SU-DHL-6 (cell line): ENCODE measurements around the gene AGPAT3.

Experiments
- H2AFZ ChIP-seq: fragments of 200-600 bp; sonication (generic); 2 replicates; pipeline ENCODE4 v1.6.1; 2014; ENCODE audit warnings: low read depth, mild to moderate bottlenecking, moderate library complexity, mixed read lengths, antibody characterized with exemption, low read length; ENCODE audit not compliant: severe bottlenecking
- H3F3A ChIP-seq: fragments of 200-600 bp; shearing (Covaris generic); 2 replicates; pipeline ENCODE4 v1.6.0; 2016; ENCODE audit warnings: antibody characterized with exemption, mild to moderate bottlenecking; ENCODE audit not compliant: insufficient read depth
- H3K27ac ChIP-seq: fragments of 200-600 bp; sonication (generic); 2 replicates; pipeline ENCODE4 v1.5.1; 2016; ENCODE audit warnings: low read depth, mild to moderate bottlenecking, low read length, moderate library complexity, mixed read lengths
- H3K27me3 ChIP-seq: fragments of 200-600 bp; sonication (generic), shearing (Covaris generic); 2 replicates; pipeline ENCODE4 v1.6.0; 2014; ENCODE audit warnings: mild to moderate bottlenecking, low read length
- H3K36me3 ChIP-seq: fragments of 200-600 bp; sonication (generic); 2 replicates; pipeline ENCODE4 v1.6.1; 2014; ENCODE audit warnings: mild to moderate bottlenecking, low read length, mixed read lengths
- H3K4me2 ChIP-seq: fragments of 300-600, 200-600 bp; shearing (Covaris generic), sonication (generic); 2 replicates; pipeline ENCODE4 v1.6.0; 2014; ENCODE audit warnings: low read length, low read depth, mild to moderate bottlenecking; ENCODE audit not compliant: poor library complexity, severe bottlenecking
- H3K4me3 ChIP-seq: fragments of 200-600 bp; sonication (generic); 2 replicates; pipeline ENCODE4 v1.5.1; 2014; ENCODE audit warnings: antibody characterized with exemption, low read length, mild to moderate bottlenecking, mixed read lengths; ENCODE audit not compliant: insufficient read depth, poor library complexity, severe bottlenecking
- H3K79me2 ChIP-seq: fragments of 200-600 bp; sonication (generic); 2 replicates; pipeline ENCODE4 v1.6.1; 2014; ENCODE audit warnings: mild to moderate bottlenecking, low read length, moderate library complexity; ENCODE audit not compliant: insufficient read depth
- H3K9ac ChIP-seq: fragments of 200-600 bp; sonication (generic); 2 replicates; pipeline ENCODE4 v1.7.0; 2014; ENCODE audit warnings: mild to moderate bottlenecking, low read length
- H3K9me2 ChIP-seq: fragments of 200-600 bp; sonication (generic); replicated peaks from 2 replicates; pipeline ENCODE4 v1.6.1; 2014; ENCODE audit warnings: low read length; ENCODE audit not compliant: insufficient read depth
- H3K9me3 ChIP-seq: fragments of 200-600 bp; sonication (generic); 2 replicates; pipeline ENCODE4 v1.6.1; 2014; ENCODE audit warnings: low read length, mixed read lengths; ENCODE audit not compliant: insufficient read depth
- H4K20me1 ChIP-seq: fragments of 200-600 bp; sonication (generic); 2 replicates; pipeline ENCODE4 v1.6.1; 2014; ENCODE audit warnings: low read depth, mild to moderate bottlenecking, antibody characterized with exemption, low read length, moderate library complexity, mixed read lengths
- CTCF ChIP-seq: fragments of 200-600 bp; sonication (generic); IDR thresholded peaks from one replicate; pipeline ENCODE4 v1.5.1; 2017; ENCODE audit warnings: antibody characterized with exemption, mild to moderate bottlenecking, low read length, moderate library complexity; ENCODE audit not compliant: insufficient read depth, poor library complexity, severe bottlenecking
- EZH2phosphoT487 ChIP-seq: fragments of 200-600 bp; sonication (generic), shearing (Covaris generic); conservative IDR thresholded peaks from 2 replicates; pipeline ENCODE4 v1.6.1; 2018; ENCODE audit warnings: mild to moderate bottlenecking, antibody characterized with exemption, low read length, moderate library complexity, mixed read lengths

Gene AGPAT3

GRCh38 chr21:43957128-43957571, 92.1 kb downstream of the AGPAT3 start:
- H3K4me2 ChIP-seq = no peak overlapping the region
- H3K36me3 ChIP-seq = no peaks in the 10 kb centered on the region
- no peak overlapping the region for H2AFZ ChIP-seq
- no peak overlapping the region for H3K4me3 ChIP-seq
- no peak overlapping the region for H3K27ac ChIP-seq
- no peaks in the 10 kb centered on the region for H3F3A ChIP-seq
- H3K9ac ChIP-seq = no peak overlapping the region
- no peaks in the 10 kb centered on the region for H3K79me2 ChIP-seq
- H3K9me3 ChIP-seq = no peaks in the 10 kb centered on the region
- H3K9me2 ChIP-seq = no peaks in the 10 kb centered on the region
- no peaks in the 10 kb centered on the region for H4K20me1 ChIP-seq
- no peaks in the 10 kb centered on the region for H3K27me3 ChIP-seq
- TF ChIP-seq EZH2phosphoT487 = no peak

DNA sequence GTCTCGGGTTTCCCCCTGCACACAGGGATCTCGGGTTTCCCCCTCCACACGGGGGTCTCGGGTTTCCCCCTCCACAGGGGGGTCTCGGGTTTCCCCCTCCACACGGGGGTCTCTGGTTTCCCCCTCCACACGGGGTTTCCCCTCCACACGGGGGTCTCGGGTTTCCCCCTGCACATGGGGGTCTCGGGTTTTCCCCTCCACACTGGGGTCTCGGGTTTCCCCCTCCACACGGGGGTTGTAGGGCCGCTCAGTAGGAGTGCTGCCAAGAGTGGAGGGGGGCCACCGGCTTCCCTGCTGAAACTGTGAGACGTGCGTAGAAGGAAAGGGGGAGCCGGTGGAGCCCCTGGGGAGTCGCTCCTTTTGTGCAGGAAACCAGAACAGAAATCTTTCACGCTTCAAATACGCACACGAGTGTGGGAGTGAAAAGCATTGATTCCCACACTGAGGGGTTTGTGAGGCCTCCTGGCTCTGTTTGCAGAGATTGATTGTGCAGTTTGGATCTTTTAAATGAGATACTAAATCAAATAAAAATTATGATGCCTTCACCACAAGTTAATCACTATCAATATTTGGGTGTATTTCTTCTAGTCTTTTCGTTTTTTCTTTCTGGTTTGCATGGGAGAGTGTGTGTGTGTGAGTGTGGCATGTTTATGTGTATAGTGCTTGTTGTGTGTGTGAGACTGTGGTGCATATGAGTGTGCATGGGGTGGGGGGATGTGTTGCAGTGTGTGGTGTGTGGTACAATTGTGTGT, 92.8 kb downstream of the AGPAT3 start:
- Histone ChIP-seq H3F3A (no peaks in the 10 kb centered on the region), H3K4me3 (no peak overlapping the region), H3K27me3 (no peaks in the 10 kb centered on the region), H3K36me3 (no peaks in the 10 kb centered on the region), H2AFZ (no peak overlapping the region), H3K9me2 (no peaks in the 10 kb centered on the region), H3K4me2 (no peak overlapping the region), H4K20me1 (no peaks in the 10 kb centered on the region), H3K9ac (no peak overlapping the region), H3K27ac (no peak overlapping the region), H3K79me2 (no peaks in the 10 kb centered on the region), H3K9me3 (no peaks in the 10 kb centered on the region)
- TF ChIP-seq CTCF (no peak), EZH2phosphoT487 (no peak)

DNA sequence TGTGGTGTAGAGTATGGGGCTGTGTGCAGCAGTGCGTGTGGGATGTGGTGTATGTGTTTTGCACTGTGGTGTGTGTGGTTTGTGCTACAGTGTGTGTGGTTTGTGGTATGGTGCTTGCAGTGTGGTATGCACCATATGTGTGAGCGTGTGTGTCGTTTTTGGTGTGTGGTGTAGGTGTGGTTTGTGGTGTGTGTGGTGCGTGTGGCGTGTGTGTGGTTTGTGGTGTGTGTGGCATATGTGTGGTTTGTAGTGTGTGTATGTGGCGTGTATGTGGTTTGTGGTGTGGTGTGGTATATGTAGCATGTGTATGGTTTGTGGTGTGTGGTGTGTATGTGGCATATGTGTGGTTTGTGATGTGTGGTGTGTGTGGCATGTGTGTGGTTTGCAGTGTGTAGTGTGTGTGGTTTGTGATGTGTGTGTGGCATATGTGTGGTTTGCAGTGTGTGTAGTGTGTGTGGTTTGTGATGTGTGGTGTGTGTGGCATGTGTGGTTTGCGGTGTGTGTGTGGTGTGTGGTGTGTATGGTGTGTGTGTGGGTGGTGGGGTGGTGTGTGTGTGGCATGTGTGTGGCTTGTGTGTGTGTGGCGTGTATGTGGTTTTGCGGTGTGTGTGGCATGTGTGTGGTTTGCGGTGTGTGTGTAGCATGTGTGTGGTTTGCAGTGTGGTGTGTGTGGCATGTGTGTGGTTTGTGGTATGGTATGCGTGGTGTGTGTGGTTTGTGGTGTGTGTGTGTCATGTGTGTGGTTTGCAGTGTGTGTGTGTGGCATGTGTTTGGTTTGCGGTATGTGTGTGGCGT, 93.5 kb downstream of the AGPAT3 start:
- no peaks in the 10 kb centered on the region for H3K79me2 ChIP-seq
- no peaks in the 10 kb centered on the region for H3K27me3 ChIP-seq
- no peak overlapping the region for H3K9ac ChIP-seq
- TF ChIP-seq EZH2phosphoT487 (no peak), CTCF (no peak)
- no peak overlapping the region for H3K27ac ChIP-seq
- no peaks in the 10 kb centered on the region for H3K9me2 ChIP-seq
- H3K36me3 ChIP-seq = no peaks in the 10 kb centered on the region
- no peak overlapping the region for H2AFZ ChIP-seq
- no peak overlapping the region for H3K4me2 ChIP-seq
- H3F3A ChIP-seq = no peaks in the 10 kb centered on the region
- H4K20me1 ChIP-seq = no peaks in the 10 kb centered on the region
- H3K4me3 ChIP-seq = no peak overlapping the region
- H3K9me3 ChIP-seq = no peaks in the 10 kb centered on the region
